Retinal pigment epithelial cell (primary cell): ENCODE data around the gene ERCC8.

Experiments
- DNase-seq: peaks from one replicate; pipeline ENCODE4 v3.0.0-alpha.2; 2010; ENCODE audit warnings: low read depth
- H3K4me3 ChIP-seq: 2 replicates; pipeline ENCODE4 v1.5.1; 2011; ENCODE audit warnings: mild to moderate bottlenecking, low read length, control low read depth, moderate library complexity
- CTCF ChIP-seq: conservative IDR thresholded peaks from 2 replicates; pipeline ENCODE4 v1.5.1; 2011; ENCODE audit warnings: low read depth, low read length, control low read depth, inconsistent platforms

ERCC8 gene

GRCh38 chr5:60842871-60843385 is 101.9 kb downstream of the ERCC8 start:
- no peak for TF ChIP-seq CTCF
- peak overlapping the region; percentile 83 for H3K4me3 ChIP-seq
- DNase-seq, result no peak

- no peak for TF ChIP-seq CTCF
- DNase-seq, result no peak
- H3K4me3 ChIP-seq, result no peak overlapping the region
Observed at GRCh38 chr5:60841361-60841760, 103.5 kb downstream of the ERCC8 start.

GRCh38 chr5:60836131-60836530 is 108.7 kb downstream of the ERCC8 start:
- no peak overlapping the region for H3K4me3 ChIP-seq
- TF ChIP-seq CTCF, result no peak
- no peak for DNase-seq

- no peak for TF ChIP-seq CTCF
- H3K4me3 ChIP-seq, result no peak overlapping the region
- no peak for DNase-seq
Observed at GRCh38 chr5:60835554-60835953, 109.3 kb downstream of the ERCC8 start.

GRCh38 chr5:60833520-60833919 is 111.3 kb downstream of the ERCC8 start:
- TF ChIP-seq CTCF, result no peak
- no peak for DNase-seq
- H3K4me3 ChIP-seq, result no peak overlapping the region

GRCh38 chr5:60830581-60831127 is 114.2 kb downstream of the ERCC8 start:
- no peak for TF ChIP-seq CTCF
- no peak overlapping the region for H3K4me3 ChIP-seq
- no peak for DNase-seq

- DNase-seq, result no peak
- H3K4me3 ChIP-seq, result no peak overlapping the region
- no peak for TF ChIP-seq CTCF
Observed at GRCh38 chr5:60829490-60830266, 115.2 kb downstream of the ERCC8 start.
